Stimulated activated CD8-positive, alpha-beta memory T cell treated with anti-CD3 and anti-CD28 coated beads, Interleukin-4, amount 100 ng/mL, for 1 hour (primary cell): ENCODE measurements around the gene FAM83E.
"Not testable (repeated sequence)": the region's sequence is repeated elsewhere in the genome, so short reads cannot be mapped to it uniquely, and the experiment has no call there.

Source experiments
- DNase-seq, 2 donors: peaks; one replicate each; pipeline ENCODE4 v3.0.0-alpha.2; 2020; ENCODE audit warnings: low read depth in 2 of 2, low spot score in 1 of 2

FAM83E gene

GRCh38 chr19:48578891-48579290, 36.0 kb downstream of the FAM83E start:
- DNase-seq, result no peak

- DNase-seq, result not testable (repeated sequence)
These were observed 37.0 kb downstream of the FAM83E start for GRCh38 chr19:48577908-48578307.

GRCh38 chr19:48575931-48576622, 38.8 kb downstream of the FAM83E start:
- DNase-seq, result no peak

- no peak for DNase-seq
These were observed 41.7 kb downstream of the FAM83E start for GRCh38 chr19:48573163-48573505.

GRCh38 chr19:48571378-48572162, 43.3 kb downstream of the FAM83E start:
- no peak for DNase-seq

- no peak for DNase-seq
These were observed 45.1 kb downstream of the FAM83E start for GRCh38 chr19:48569814-48570213.

- no peak for DNase-seq
These were observed 46.5 kb downstream of the FAM83E start for GRCh38 chr19:48568345-48568886.

GRCh38 chr19:48565090-48565489, 49.8 kb downstream of the FAM83E start:
- no peak for DNase-seq
